ENCODE data around the gene PRICKLE1. TPM values are rescaled to one million over a fixed set of nuclear protein-coding genes. Genes with fewer than 3 reads are reported as not detected.

Gene PRICKLE1
- polyA plus RNA-seq, 6 donors from 2014 or later: 16.9 to 45.2 (median 35.4) TPM

- H3K27me3 Mint-ChIP-seq: peaks cover 0 to 22% (median 20%) of the 10 kb centered on the region in 3 donors
- no peak overlapping the region for H3K27ac Mint-ChIP-seq
- no peak for ATAC-seq (ENCODE audit: low read depth in 2 of 2)
- H3K36me3 Mint-ChIP-seq: peaks cover 5 to 10% of the 10 kb centered on the region in 2 donors
- H3K9me3 Mint-ChIP-seq: peaks cover 2 to 19% (median 6%) of the 10 kb centered on the region in 7 donors
- no peak for DNase-seq
- no peak overlapping the region for H3K4me3 Mint-ChIP-seq
- H3K4me1 Mint-ChIP-seq: no peaks in the 10 kb centered on the region
These were observed 20.1 kb upstream of the PRICKLE1 start for GRCh38 chr12:42609605-42610004.

- no peaks in the 10 kb centered on the region for H3K4me1 Mint-ChIP-seq
- ATAC-seq (ENCODE audit: low read depth in 2 of 2): no peak
- no peak overlapping the region for H3K4me3 Mint-ChIP-seq
- peaks cover 2 to 5% of the 10 kb centered on the region in 2 donors for H3K36me3 Mint-ChIP-seq
- peaks cover 0 to 12% (median 4%) of the 10 kb centered on the region in 7 donors for H3K9me3 Mint-ChIP-seq
- peaks cover 0 to 20% (median 14%) of the 10 kb centered on the region in 3 donors for H3K27me3 Mint-ChIP-seq
- no peak for DNase-seq
- no peak overlapping the region for H3K27ac Mint-ChIP-seq
These were observed 18.8 kb upstream of the PRICKLE1 start for GRCh38 chr12:42608196-42608825.

- peaks cover 0 to 5% of the 10 kb centered on the region in 2 donors for H3K36me3 Mint-ChIP-seq
- no peak for ATAC-seq (ENCODE audit: low read depth in 2 of 2)
- DNase-seq: no peak
- H3K9me3 Mint-ChIP-seq: peaks cover 0 to 12% (median 4%) of the 10 kb centered on the region in 7 donors
- H3K27me3 Mint-ChIP-seq: peaks cover 0 to 20% (median 17%) of the 10 kb centered on the region in 3 donors
- no peak overlapping the region for H3K4me3 Mint-ChIP-seq
- H3K27ac Mint-ChIP-seq: no peak overlapping the region
- H3K4me1 Mint-ChIP-seq: no peaks in the 10 kb centered on the region
These were observed 18.1 kb upstream of the PRICKLE1 start for GRCh38 chr12:42607584-42608058.

- Mint-ChIP-seq H3K4me3 (no peak overlapping the region), H3K9me3 (peaks cover 0 to 3% (median 2%) of the 10 kb centered on the region in 7 donors), H3K27ac (no peak overlapping the region), H3K36me3 (peaks cover 0 to 2% of the 10 kb centered on the region in 2 donors), H3K4me1 (no peaks in the 10 kb centered on the region), H3K27me3 (peaks cover 0 to 15% (median 12%) of the 10 kb centered on the region in 3 donors)
- ATAC-seq (ENCODE audit: low read depth in 2 of 2) (no peak), DNase-seq (no peak)
These were observed 16.9 kb upstream of the PRICKLE1 start for GRCh38 chr12:42606471-42606870.

GRCh38 chr12:42605685-42606084, 16.1 kb upstream of the PRICKLE1 start:
- no peaks in the 10 kb centered on the region for H3K4me1 Mint-ChIP-seq
- no peak overlapping the region for H3K27ac Mint-ChIP-seq
- peaks cover 0 to 2% (median 0%) of the 10 kb centered on the region in 7 donors for H3K9me3 Mint-ChIP-seq
- ATAC-seq (ENCODE audit: low read depth in 2 of 2) (no peak), DNase-seq (no peak)
- H3K36me3 Mint-ChIP-seq: no peaks in the 10 kb centered on the region
- H3K4me3 Mint-ChIP-seq: no peak overlapping the region
- H3K27me3 Mint-ChIP-seq: peaks cover 0 to 18% (median 17%) of the 10 kb centered on the region in 3 donors

GRCh38 chr12:42603246-42603990, 13.9 kb upstream of the PRICKLE1 start:
- no peak for ATAC-seq (ENCODE audit: low read depth in 2 of 2)
- Mint-ChIP-seq H3K27me3 (peaks cover 4 to 35% (median 29%) of the 10 kb centered on the region in 3 donors), H3K4me1 (no peaks in the 10 kb centered on the region), H3K36me3 (no peaks in the 10 kb centered on the region), H3K4me3 (no peak overlapping the region), H3K9me3 (no peaks in the 10 kb centered on the region), H3K27ac (no peak overlapping the region)
- DNase-seq: no peak

- Mint-ChIP-seq H3K27me3 (peaks cover 30 to 47% (median 44%) of the 10 kb centered on the region in 3 donors), H3K9me3 (peaks cover 0 to 2% (median 0%) of the 10 kb centered on the region in 7 donors), H3K4me3 (peak overlapping the region in 1 of 8 donors; percentile 16), H3K4me1 (peaks cover 8 to 16% (median 12%) of the 10 kb centered on the region in 3 donors), H3K36me3 (no peaks in the 10 kb centered on the region), H3K27ac (no peak overlapping the region)
- DNase-seq (no peak), ATAC-seq (ENCODE audit: low read depth in 2 of 2) (no peak)
These were observed 4.3 kb upstream of the PRICKLE1 start for GRCh38 chr12:42593874-42594273.

- Mint-ChIP-seq H3K4me3 (peak overlapping the region; percentile 83 to 96 (median 92)), H3K4me1 (peaks cover 12 to 23% (median 16%) of the 10 kb centered on the region in 3 donors), H3K27me3 (peaks cover 44 to 58% (median 54%) of the 10 kb centered on the region in 3 donors), H3K27ac (peak overlapping the region in 3 of 6 donors; percentile 76 to 92 (median 78)), H3K9me3 (no peaks in the 10 kb centered on the region), H3K36me3 (no peaks in the 10 kb centered on the region)
- DNase-seq (peak; percentile 32), ATAC-seq (ENCODE audit: low read depth in 2 of 2) (peak; percentile 18 to 32)
These were observed 886 bp upstream of the PRICKLE1 start for GRCh38 chr12:42590330-42590934.

GRCh38 chr12:42588524-42589464, 752 bp downstream of the PRICKLE1 start:
- Mint-ChIP-seq H3K27ac (peak overlapping the region in 2 of 6 donors; percentile 59 to 92), H3K9me3 (no peaks in the 10 kb centered on the region), H3K4me1 (peaks cover 12 to 23% (median 16%) of the 10 kb centered on the region in 3 donors), H3K27me3 (peaks cover 41 to 54% (median 41%) of the 10 kb centered on the region in 3 donors), H3K36me3 (no peaks in the 10 kb centered on the region), H3K4me3 (peak overlapping the region; percentile 81 to 92 (median 88))
- peak; percentile 20 for DNase-seq
- peak; percentile 32 to 36 for ATAC-seq (ENCODE audit: low read depth in 2 of 2)

GRCh38 chr12:42587601-42588523, 1.7 kb downstream of the PRICKLE1 start:
- no peaks in the 10 kb centered on the region for H3K9me3 Mint-ChIP-seq
- peaks cover 36 to 51% (median 50%) of the 10 kb centered on the region in 3 donors for H3K27me3 Mint-ChIP-seq
- DNase-seq (no peak), ATAC-seq (ENCODE audit: low read depth in 2 of 2) (no peak)
- H3K36me3 Mint-ChIP-seq: no peaks in the 10 kb centered on the region
- peaks cover 12 to 23% (median 16%) of the 10 kb centered on the region in 3 donors for H3K4me1 Mint-ChIP-seq
- no peak overlapping the region for H3K27ac Mint-ChIP-seq
- H3K4me3 Mint-ChIP-seq: peak overlapping the region in 7 of 8 donors; percentile 81 to 92 (median 87)

- no peaks in the 10 kb centered on the region for H3K9me3 Mint-ChIP-seq
- no peaks in the 10 kb centered on the region for H3K36me3 Mint-ChIP-seq
- peaks cover 39 to 53% (median 46%) of the 10 kb centered on the region in 3 donors for H3K27me3 Mint-ChIP-seq
- DNase-seq (no peak), ATAC-seq (ENCODE audit: low read depth in 2 of 2) (no peak)
- H3K27ac Mint-ChIP-seq: no peak overlapping the region
- peaks cover 12 to 22% (median 16%) of the 10 kb centered on the region in 3 donors for H3K4me1 Mint-ChIP-seq
- H3K4me3 Mint-ChIP-seq: peak overlapping the region in 1 of 8 donors; percentile 6
These were observed 3.3 kb downstream of the PRICKLE1 start for GRCh38 chr12:42586268-42586667.

- H3K27ac Mint-ChIP-seq: peak overlapping the region in 2 of 6 donors; percentile 24 to 32
- ATAC-seq (ENCODE audit: low read depth in 2 of 2): no peak
- no peak for DNase-seq
- H3K9me3 Mint-ChIP-seq: no peaks in the 10 kb centered on the region
- peak overlapping the region in 1 of 8 donors; percentile 6 for H3K4me3 Mint-ChIP-seq
- peaks cover 42 to 54% (median 47%) of the 10 kb centered on the region in 3 donors for H3K27me3 Mint-ChIP-seq
- no peaks in the 10 kb centered on the region for H3K36me3 Mint-ChIP-seq
- peaks cover 12 to 19% (median 15%) of the 10 kb centered on the region in 3 donors for H3K4me1 Mint-ChIP-seq
These were observed 3.7 kb downstream of the PRICKLE1 start for GRCh38 chr12:42585841-42586216.
